Ishikawa (cell line): Measurements from ENCODE around the gene PDK1.

Source experiments
- CEBPB ChIP-seq: IDR thresholded peaks from 2 replicates; pipeline ENCODE4 v1.6.1; 2012
- CREB1 ChIP-seq: IDR thresholded peaks from 2 replicates; pipeline ENCODE4 v1.6.1; 2012; ENCODE audit warnings: low read depth
- EP300 ChIP-seq: IDR thresholded peaks from 2 replicates; pipeline ENCODE4 v1.6.1; 2012; ENCODE audit warnings: borderline replicate concordance
- FOXM1 ChIP-seq: IDR thresholded peaks from 2 replicates; pipeline ENCODE4 v1.6.1; 2012; ENCODE audit warnings: low read depth, borderline replicate concordance
- NFIC ChIP-seq: IDR thresholded peaks from 2 replicates; pipeline ENCODE4 v1.6.1; 2012
- RAD21 ChIP-seq: IDR thresholded peaks from 2 replicates; pipeline ENCODE4 v1.6.1; 2012; ENCODE audit warnings: low read depth
- TCF12 ChIP-seq: IDR thresholded peaks from 2 replicates; pipeline ENCODE4 v1.6.1; 2012; ENCODE audit warnings: low read depth
- TF ChIP-seq, protein P1 (sequence below): IDR thresholded peaks from 2 replicates; pipeline ENCODE4 v1.6.1; 2012; ENCODE audit warnings: low read depth, mild to moderate bottlenecking

DNA sequence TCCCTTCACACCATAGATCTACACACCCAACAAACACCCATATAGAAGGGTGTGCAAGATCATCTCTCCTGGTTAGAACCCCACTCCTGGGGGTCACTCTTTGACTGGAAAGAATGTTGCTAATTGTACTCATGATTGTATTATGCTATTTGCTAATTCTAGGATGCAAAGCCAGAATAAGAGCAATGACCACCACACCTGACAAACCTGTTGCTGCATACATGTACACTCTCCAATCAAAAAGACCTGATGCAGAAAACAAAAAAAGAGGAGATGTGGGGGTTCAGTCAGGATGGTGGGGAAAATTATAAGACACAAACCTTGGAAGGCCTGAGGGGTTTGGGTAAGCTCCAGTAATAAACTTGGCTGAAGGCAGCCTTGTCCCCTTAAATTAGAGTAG is 36.9 kb upstream of the PDK1 start:
- TF ChIP-seq, protein P1, sequence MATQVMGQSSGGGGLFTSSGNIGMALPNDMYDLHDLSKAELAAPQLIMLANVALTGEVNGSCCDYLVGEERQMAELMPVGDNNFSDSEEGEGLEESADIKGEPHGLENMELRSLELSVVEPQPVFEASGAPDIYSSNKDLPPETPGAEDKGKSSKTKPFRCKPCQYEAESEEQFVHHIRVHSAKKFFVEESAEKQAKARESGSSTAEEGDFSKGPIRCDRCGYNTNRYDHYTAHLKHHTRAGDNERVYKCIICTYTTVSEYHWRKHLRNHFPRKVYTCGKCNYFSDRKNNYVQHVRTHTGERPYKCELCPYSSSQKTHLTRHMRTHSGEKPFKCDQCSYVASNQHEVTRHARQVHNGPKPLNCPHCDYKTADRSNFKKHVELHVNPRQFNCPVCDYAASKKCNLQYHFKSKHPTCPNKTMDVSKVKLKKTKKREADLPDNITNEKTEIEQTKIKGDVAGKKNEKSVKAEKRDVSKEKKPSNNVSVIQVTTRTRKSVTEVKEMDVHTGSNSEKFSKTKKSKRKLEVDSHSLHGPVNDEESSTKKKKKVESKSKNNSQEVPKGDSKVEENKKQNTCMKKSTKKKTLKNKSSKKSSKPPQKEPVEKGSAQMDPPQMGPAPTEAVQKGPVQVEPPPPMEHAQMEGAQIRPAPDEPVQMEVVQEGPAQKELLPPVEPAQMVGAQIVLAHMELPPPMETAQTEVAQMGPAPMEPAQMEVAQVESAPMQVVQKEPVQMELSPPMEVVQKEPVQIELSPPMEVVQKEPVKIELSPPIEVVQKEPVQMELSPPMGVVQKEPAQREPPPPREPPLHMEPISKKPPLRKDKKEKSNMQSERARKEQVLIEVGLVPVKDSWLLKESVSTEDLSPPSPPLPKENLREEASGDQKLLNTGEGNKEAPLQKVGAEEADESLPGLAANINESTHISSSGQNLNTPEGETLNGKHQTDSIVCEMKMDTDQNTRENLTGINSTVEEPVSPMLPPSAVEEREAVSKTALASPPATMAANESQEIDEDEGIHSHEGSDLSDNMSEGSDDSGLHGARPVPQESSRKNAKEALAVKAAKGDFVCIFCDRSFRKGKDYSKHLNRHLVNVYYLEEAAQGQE, result no peak
- no peak for TF ChIP-seq NFIC
- TF ChIP-seq CEBPB, result no peak
- no peak for TF ChIP-seq CREB1
- no peak for TF ChIP-seq RAD21
- no peak for TF ChIP-seq TCF12
- no peak for TF ChIP-seq FOXM1
- TF ChIP-seq EP300, result no peak
